GM23248 (cell line): Measurements from ENCODE around the gene COL17A1.

Experiments
- EZH2 ChIP-seq: fragments of 200-600 bp; sonication (generic); IDR thresholded peaks from 2 replicates; pipeline ENCODE4 v1.6.1; 2018; ENCODE audit warnings: antibody characterized with exemption, mild to moderate bottlenecking; ENCODE audit not compliant: insufficient read depth, poor library complexity, severe bottlenecking
- EZH2phosphoT487 ChIP-seq: fragments of 200-600 bp; sonication (generic); IDR thresholded peaks from 2 replicates; pipeline ENCODE4 v1.6.1; 2018; ENCODE audit warnings: antibody characterized with exemption, moderate library complexity, mild to moderate bottlenecking, low read depth; ENCODE audit not compliant: insufficient read depth

DNA sequence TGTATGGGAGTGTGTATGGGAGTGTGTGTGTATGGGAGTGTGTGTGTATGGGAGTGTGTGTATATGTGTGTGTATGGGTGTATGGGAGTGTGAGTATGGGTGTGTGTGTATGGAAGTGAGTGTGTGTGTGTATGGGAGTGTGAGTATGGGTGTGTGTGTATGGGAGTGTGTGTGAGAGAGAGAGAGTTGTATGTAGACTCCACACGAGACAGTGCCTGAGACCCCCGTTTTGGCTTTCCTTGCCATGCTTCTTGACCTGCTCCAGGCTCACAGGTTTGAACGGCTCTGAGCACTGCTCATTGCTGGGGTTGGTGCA lies 49.7 kb downstream of the COL17A1 start:
- TF ChIP-seq EZH2 (no peak), EZH2phosphoT487 (no peak)
